GM03348 (cell line): ENCODE measurements around the gene KRTAP9-1.
A peak's percentile ranks its signal among the peaks of the same experiment; 100 is the strongest.
"Not testable (repeated sequence)": the region's sequence is repeated elsewhere in the genome, so short reads cannot be mapped to it uniquely, and the experiment has no call there.

Experiments used
- DNase-seq: peaks from one replicate; pipeline ENCODE4 v3.0.0; 2012; ENCODE audit warnings: low spot score

KRTAP9-1 gene

GRCh38 chr17:41178843-41179616, 10.7 kb upstream of the KRTAP9-1 start:
- peak; percentile 59 for DNase-seq

DNA sequence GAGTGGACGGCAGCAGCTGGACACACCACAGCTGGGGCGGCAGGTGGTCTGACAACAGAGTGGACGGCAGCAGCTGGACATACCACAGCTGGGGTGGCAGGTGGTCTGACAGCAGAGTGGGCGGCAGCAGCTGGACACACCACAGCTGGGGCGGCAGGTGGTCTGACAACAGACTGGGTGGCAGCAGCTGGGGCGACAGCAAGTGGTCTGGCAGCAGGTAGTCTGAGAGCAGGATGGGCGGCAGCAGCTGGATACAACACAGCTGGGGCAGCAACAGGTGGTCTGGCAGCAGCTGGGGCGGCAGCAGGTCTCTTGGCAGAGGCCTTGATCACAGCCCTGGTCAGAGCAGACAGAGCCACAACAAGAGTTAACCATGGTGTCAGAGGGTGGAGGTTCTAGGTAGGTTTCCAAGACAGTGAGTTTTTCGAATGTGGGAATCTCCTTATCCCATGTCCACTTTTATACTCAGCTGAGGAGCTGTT, 5.2 kb upstream of the KRTAP9-1 start, which contains the start of gene KRTAP4-1:
TSS of gene KRTAP4-1 (minus strand) at position 432 of the 482 bp plus-strand sequence. CDS start at position 375, 57 bp downstream.
- no peak for DNase-seq

GRCh38 chr17:41185001-41185400, 4.7 kb upstream of the KRTAP9-1 start:
- no peak for DNase-seq

- no peak for DNase-seq
Measured at GRCh38 chr17:41186872-41187271, 2.8 kb upstream of the KRTAP9-1 start.

- no peak for DNase-seq
Measured at GRCh38 chr17:41190328-41190727, 641 bp downstream of the KRTAP9-1 start.

GRCh38 chr17:41196068-41196467, 6.4 kb downstream of the KRTAP9-1 start:
- DNase-seq, result no peak

GRCh38 chr17:41199421-41200078, 9.9 kb downstream of the KRTAP9-1 start:
- no peak for DNase-seq

DNA sequence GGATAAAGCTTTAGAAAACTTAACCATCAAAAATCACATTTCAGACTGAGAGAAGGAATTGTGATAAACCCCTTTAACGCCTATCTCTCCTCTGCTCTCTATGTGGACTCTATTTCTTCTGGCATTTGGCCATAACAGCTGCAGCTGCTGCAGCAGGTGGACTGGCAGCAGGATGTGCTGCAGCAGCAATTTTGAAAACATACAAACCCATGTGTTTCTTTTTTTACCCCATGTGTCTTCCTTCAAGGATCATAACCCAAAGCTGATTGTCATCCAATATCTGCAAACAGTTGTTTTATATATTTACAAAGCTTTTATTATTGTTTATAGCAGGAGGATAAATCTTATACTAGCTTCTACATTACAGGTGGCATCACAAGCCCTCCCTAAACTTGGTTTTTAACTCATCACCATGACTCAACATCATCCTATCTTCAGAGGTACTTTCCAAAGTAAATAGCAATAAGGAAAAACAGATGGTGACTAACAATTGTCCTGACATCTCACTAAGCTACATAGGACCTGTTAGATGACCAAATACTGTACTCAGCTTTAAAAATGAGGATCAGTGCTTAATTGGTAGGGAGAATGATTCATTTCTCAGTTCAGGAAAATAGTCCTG, 22.3 kb downstream of the KRTAP9-1 start:
- peak; percentile 58 for DNase-seq

DNA sequence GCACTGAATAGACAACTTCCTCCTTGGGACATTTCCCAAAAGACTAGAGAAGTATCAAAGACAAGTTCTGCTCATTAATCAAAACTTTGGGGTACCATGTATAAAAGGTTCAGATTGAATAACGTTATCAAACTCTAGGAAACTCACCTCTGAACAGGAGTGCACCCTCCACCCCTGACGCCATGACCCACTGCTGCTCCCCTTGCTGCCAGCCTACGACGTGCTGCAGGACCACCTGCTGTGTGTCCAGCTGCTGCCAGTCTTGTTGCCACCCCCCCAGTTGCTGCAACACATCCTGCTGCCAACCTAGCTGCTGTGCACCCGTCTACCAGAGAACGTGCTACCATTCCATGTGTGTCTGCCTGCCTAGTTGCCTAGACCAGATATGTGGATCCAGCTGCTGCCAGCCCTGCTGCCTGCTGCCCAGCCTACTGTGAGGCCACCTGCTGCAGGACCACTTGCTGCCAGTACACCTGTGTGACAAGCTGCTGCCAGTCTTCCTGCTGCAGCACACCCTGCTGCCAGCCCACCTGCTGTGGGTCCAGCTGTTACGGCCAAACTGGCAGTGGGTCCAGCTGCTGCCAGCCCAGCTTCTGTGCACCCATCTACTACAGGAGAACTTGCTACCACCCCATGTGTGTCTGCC, 23.0 kb downstream of the KRTAP9-1 start:
- DNase-seq, result no peak

- DNase-seq, result no peak
Measured at GRCh38 chr17:41215681-41216080, 26.0 kb downstream of the KRTAP9-1 start.

DNA sequence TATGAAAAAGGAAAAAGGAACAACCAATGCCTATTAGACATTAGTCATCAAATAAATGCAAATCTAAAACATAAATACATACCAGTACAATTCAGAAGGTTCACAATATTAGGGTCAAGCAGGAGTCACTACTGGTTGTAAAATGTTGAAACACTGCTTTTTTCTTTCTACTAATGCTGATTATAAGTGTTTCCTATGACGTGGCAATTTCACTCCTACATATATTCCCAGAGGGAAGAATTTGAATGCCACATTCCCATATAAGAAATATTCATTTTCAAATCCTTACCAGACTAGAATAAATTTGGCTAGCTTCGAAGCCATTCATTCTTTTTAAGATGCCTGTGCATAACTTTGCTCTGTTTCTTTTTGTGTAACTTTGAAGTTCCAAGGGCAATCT, 34.1 kb downstream of the KRTAP9-1 start:
- no peak for DNase-seq

GRCh38 chr17:41226051-41226450, 36.4 kb downstream of the KRTAP9-1 start:
- no peak for DNase-seq

- DNase-seq, result not testable (repeated sequence)
Measured at GRCh38 chr17:41226598-41227095, 37.0 kb downstream of the KRTAP9-1 start, which contains the start of gene KRTAP9-2. Gene KRTAP9-2, plus strand, starts transcription at chr17:41226648. Its CDS starts 7 bp downstream, at chr17:41226655.

DNA sequence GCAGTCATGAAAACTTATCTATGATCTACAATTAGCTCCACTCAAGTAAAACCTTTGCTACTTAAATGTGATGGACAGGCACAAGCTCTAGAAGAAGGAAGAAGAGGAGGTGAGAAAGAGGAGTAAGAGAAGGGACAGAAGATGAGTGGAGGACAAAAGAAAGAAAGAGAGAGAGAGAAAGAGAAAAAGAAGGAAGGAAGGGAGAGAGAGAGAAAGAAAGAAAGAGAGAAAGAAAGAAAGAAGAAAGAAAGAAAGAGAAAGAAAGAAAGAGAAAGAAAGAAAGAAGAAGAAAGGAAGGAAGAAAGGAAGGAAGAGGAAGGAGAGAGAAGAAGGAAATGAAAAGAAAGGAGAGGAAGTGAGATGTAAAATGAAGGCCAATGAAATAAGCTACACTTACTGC, 40.4 kb downstream of the KRTAP9-1 start:
- DNase-seq, result no peak

GRCh38 chr17:41231731-41232130, 42.0 kb downstream of the KRTAP9-1 start:
- DNase-seq, result no peak

DNA sequence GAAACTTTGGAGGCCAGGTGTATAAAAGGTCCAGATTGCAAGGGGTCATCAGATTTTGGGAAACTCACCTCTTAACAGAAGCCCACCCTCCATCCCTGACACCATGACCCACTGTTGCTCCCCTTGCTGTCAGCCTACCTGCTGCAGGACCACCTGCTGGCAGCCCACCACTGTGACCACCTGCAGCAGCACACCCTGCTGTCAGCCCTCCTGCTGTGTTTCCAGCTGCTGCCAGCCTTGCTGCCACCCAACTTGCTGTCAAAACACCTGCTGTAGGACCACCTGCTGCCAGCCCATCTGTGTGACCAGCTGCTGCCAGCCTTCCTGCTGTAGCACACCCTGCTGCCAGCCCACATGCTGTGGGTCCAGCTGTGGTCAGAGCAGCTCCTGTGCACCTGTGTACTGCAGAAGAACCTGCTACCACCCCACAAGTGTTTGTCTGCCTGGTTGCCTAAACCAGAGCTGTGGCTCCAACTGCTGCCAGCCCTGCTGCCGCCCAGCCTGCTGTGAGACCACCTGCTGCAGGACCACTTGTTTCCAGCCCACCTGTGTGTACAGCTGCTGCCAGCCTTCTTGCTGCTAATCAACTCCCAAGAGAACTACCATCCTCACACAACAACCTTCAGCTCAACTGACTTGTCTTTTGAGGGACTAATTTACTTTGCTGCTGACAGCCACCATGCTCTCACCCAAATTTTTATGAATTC, 42.9 kb downstream of the KRTAP9-1 start, which contains the start of gene KRTAP9-3:
TSS of gene KRTAP9-3 (plus strand) at position 51 of the 707 bp plus-strand sequence. CDS start at position 104, 53 bp downstream.
- not testable (repeated sequence) for DNase-seq

- DNase-seq, result not testable (repeated sequence)
Measured at GRCh38 chr17:41237116-41237515, 47.4 kb downstream of the KRTAP9-1 start.

- not testable (repeated sequence) for DNase-seq
Measured at GRCh38 chr17:41237949-41238437, 48.3 kb downstream of the KRTAP9-1 start, which contains the start of gene KRTAP9-8. Gene KRTAP9-8, plus strand, starts transcription at chr17:41237999. Its CDS starts 53 bp downstream, at chr17:41238052.
